Mesodermal cell (in vitro differentiated cells): ENCODE data around the gene PITPNC1.
"Not testable (repeated sequence)": the region's sequence is repeated elsewhere in the genome, so short reads cannot be mapped to it uniquely, and the experiment has no call there.

Experiments used
- H3K27ac ChIP-seq: 2 replicates; pipeline ENCODE4 v1.7.0; 2013; ENCODE audit warnings: mild to moderate bottlenecking, low read depth, low read length, moderate library complexity; ENCODE audit not compliant: severe bottlenecking
- H3K36me3 ChIP-seq: 2 replicates; pipeline ENCODE4 v1.7.1; 2013; ENCODE audit warnings: mild to moderate bottlenecking, low read length, moderate library complexity; ENCODE audit not compliant: control insufficient read depth, insufficient read depth
- H3K4me1 ChIP-seq: one replicate; pipeline ENCODE4 v1.7.1; 2013; ENCODE audit warnings: mild to moderate bottlenecking, low read length; ENCODE audit not compliant: insufficient read depth, control insufficient read depth, poor library complexity, severe bottlenecking
- H3K4me3 ChIP-seq: 2 replicates; pipeline ENCODE4 v1.7.0; 2013; ENCODE audit warnings: low read length, control low read depth, mild to moderate bottlenecking; ENCODE audit not compliant: insufficient read depth, poor library complexity, severe bottlenecking; ENCODE audit errors: extremely low read depth
- H3K9me3 ChIP-seq: 2 replicates; pipeline ENCODE4 v1.7.1; 2013; ENCODE audit warnings: mild to moderate bottlenecking, low read length, moderate library complexity; ENCODE audit not compliant: control insufficient read depth
- WGBS, 2 experiments: methylation state at CpG; one replicate each; pipeline ENCODE4 v1.1.5; 2013; ENCODE audit warnings: missing lambda C conversion rate in 2 of 2; ENCODE audit not compliant: insufficient coverage in 2 of 2; 5-methylcytosine and 5-hydroxymethylcytosine counted together

PITPNC1 gene

DNA sequence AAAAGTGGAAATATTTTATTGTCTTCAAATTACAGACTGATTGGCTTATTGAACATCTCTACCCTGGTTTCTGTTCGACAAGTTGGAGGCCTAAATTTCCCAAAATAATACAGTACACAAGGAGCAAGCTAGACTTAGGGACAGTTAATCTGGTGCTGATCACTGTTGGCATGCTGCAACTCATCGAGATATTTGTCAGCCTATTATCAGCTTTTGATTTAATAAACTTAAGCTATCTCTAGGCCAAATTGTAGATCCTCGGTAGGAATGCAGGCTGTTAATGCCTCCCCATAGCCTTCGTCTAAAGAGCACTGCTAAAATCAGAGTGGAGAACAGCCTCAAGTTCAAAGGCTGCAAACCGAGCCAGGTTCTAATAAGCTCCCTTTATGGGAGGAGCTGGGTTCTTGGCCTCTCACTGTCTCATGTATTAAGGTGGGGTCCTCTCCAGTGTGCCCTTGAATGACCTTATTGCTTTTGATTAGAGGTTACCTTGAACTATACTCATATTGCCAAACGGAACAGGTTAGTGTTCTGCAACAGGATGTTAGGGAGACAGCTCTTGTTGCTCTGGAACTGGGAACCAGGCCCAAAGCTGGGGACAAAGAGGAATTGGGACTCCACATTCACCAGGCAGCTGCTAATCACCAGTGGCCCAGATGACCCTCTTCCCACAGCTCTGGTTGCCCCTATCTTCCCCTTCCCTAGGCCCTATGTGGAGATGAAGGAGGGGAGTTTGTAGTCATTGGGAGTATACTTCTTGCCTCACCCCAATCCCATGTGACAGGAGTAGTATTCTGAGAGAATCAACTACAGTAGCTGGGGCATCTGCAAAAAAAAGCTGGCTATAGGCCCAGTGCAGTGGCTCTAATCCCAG, 271.2 kb downstream of the PITPNC1 start:
- no peaks in the 10 kb centered on the region for H3K36me3 ChIP-seq
- 80 to 98% methylated on average over 3 to 6 of the region's 6 CpGs for WGBS, 2 experiments
- H3K9me3 ChIP-seq = no peaks in the 10 kb centered on the region
- peaks cover 4% of the 10 kb centered on the region for H3K4me1 ChIP-seq
- no peak overlapping the region for H3K27ac ChIP-seq
- no peak overlapping the region for H3K4me3 ChIP-seq

- 92 to 95% methylated on average over 2 to 3 of the region's 3 CpGs for WGBS, 2 experiments
- not testable (repeated sequence) for H3K4me3 ChIP-seq, H3K27ac ChIP-seq, H3K9me3 ChIP-seq, H3K4me1 ChIP-seq, H3K36me3 ChIP-seq
These were observed 271.8 kb downstream of the PITPNC1 start for GRCh38 chr17:67648906-67649295.

GRCh38 chr17:67649891-67650290, 272.8 kb downstream of the PITPNC1 start:
- peaks cover 4% of the 10 kb centered on the region for H3K4me1 ChIP-seq
- H3K27ac ChIP-seq = no peak overlapping the region
- no peak overlapping the region for H3K4me3 ChIP-seq
- H3K9me3 ChIP-seq = no peaks in the 10 kb centered on the region
- 93 to 100% methylated on average over 1 of the region's 3 CpGs for WGBS, 2 experiments
- peaks cover 6% of the 10 kb centered on the region for H3K36me3 ChIP-seq

GRCh38 chr17:67651218-67651579, 274.1 kb downstream of the PITPNC1 start:
- WGBS, 2 experiments = 73 to 100% methylated on average over 2 to 5 of the region's 7 CpGs
- not testable (repeated sequence) for H3K36me3 ChIP-seq, H3K4me3 ChIP-seq, H3K9me3 ChIP-seq, H3K4me1 ChIP-seq, H3K27ac ChIP-seq

DNA sequence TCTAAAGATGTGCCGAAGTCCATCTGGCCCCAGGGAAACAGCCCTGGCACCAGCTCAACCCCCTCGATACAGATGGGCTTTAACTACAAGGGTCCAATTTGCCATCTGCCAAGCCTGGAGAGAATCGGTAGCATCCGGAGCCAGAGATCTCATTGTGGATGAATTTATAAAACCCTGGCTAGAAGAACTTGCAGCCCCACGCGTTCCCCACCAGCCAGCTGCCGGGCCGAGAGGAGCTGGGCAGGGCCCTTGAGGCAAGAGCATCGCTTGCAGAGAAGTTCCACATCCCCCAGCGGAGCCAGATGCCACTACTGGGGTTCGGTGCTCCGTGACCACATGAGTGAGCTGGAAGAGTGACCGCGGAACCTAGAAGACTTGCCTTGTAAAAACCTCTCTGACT, 275.4 kb downstream of the PITPNC1 start:
- 94 to 99% methylated on average over 12 to 14 of the region's 14 CpGs for WGBS, 2 experiments
- H3K4me1 ChIP-seq = peaks cover 4% of the 10 kb centered on the region
- no peaks in the 10 kb centered on the region for H3K9me3 ChIP-seq
- no peak overlapping the region for H3K27ac ChIP-seq
- H3K4me3 ChIP-seq = no peak overlapping the region
- peaks cover 6% of the 10 kb centered on the region for H3K36me3 ChIP-seq

GRCh38 chr17:67655478-67656148, 278.5 kb downstream of the PITPNC1 start:
- Histone ChIP-seq H3K4me1 (peaks cover 4% of the 10 kb centered on the region), H3K9me3 (no peaks in the 10 kb centered on the region), H3K36me3 (peaks cover 6% of the 10 kb centered on the region), H3K27ac (no peak overlapping the region), H3K4me3 (no peak overlapping the region)
- WGBS, 2 experiments = 91 to 94% methylated on average over 4 of the region's 7 CpGs

DNA sequence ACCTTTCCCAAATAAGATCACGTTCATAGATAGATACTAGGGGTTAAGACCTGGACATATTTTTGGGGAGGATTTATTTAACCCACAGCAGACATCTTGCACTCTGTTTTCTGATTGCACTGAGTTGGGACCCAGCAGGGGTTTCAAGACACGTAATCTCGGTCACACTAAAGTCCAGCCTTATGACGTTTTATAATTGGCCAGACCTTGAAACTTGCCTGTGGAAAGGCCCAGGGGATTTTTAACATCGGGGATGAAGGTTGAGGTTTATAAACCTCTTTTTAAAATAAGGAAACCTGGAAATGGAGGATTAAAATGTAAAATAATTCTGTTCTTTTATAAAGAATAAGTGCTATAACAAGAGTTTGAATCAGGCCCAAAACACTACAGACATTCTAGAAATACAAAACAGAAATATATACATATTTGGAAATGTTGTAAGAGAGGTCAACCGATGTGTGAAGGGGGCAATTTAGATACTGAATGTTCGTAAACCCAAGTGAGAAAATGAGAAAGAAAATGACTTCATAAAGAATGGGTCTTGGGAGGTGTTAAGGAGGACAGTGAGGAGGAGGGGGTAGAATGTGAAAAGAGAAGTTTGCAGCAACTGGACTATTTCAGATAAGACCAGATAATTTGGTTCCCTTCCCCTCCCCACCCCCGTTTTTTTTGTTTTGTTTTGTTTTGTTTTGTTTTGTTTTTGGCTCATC, 279.6 kb downstream of the PITPNC1 start:
- H3K4me3 ChIP-seq = no peak overlapping the region
- H3K36me3 ChIP-seq = peaks cover 6% of the 10 kb centered on the region
- no peaks in the 10 kb centered on the region for H3K4me1 ChIP-seq
- H3K9me3 ChIP-seq = no peaks in the 10 kb centered on the region
- 89 to 93% methylated on average over 4 to 5 of the region's 8 CpGs for WGBS, 2 experiments
- no peak overlapping the region for H3K27ac ChIP-seq

- no peaks in the 10 kb centered on the region for H3K4me1 ChIP-seq
- 91 to 93% methylated on average over 3 to 4 of the region's 4 CpGs for WGBS, 2 experiments
- no peak overlapping the region for H3K27ac ChIP-seq
- H3K4me3 ChIP-seq = no peak overlapping the region
- peaks cover 6% of the 10 kb centered on the region for H3K36me3 ChIP-seq
- H3K9me3 ChIP-seq = no peaks in the 10 kb centered on the region
These were observed 280.5 kb downstream of the PITPNC1 start for GRCh38 chr17:67657596-67657995.

GRCh38 chr17:67658265-67658664, 281.2 kb downstream of the PITPNC1 start:
- Histone ChIP-seq H3K36me3 (peaks cover 6% of the 10 kb centered on the region), H3K9me3 (no peaks in the 10 kb centered on the region), H3K4me3 (no peak overlapping the region), H3K4me1 (no peaks in the 10 kb centered on the region), H3K27ac (no peak overlapping the region)
- WGBS, 2 experiments = 96 to 97% methylated on average over 4 of the region's 4 CpGs

DNA sequence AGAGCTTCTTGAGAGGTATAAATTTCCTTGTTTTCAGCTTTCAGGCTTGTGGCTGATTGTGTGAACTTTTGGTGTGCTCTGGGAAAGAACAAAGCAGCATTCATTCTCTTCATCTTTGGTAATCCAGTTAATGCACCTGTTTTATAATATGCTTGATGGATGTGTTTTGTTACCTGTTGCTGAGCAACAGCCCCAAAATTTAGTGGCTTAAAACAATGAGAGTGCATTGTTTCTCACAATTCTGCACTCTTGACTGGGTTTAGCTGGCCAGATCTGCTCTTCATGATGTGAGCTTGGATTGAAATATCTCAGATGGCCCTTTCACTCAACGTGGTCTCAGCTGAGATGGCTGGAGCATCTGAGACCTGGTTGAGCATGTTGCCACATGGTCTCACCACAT, 281.9 kb downstream of the PITPNC1 start:
- WGBS, 2 experiments = 100% methylated on average over 1 of the region's 1 CpG
- Histone ChIP-seq H3K4me1 (no peaks in the 10 kb centered on the region), H3K27ac (no peak overlapping the region), H3K4me3 (no peak overlapping the region), H3K36me3 (peaks cover under 1% of the 10 kb centered on the region), H3K9me3 (no peaks in the 10 kb centered on the region)
